Endodermal cell (in vitro differentiated cells): ENCODE results near the gene HS3ST3A1. TPM values are rescaled to one million over a fixed set of nuclear protein-coding genes. Genes with fewer than 3 reads are reported as not detected.

Experiments
- DNase-seq: peaks from one replicate; pipeline ENCODE4 v3.0.0-alpha.2; 2017
- H3K27ac ChIP-seq: 2 replicates; pipeline ENCODE4 v1.5.1; 2013; ENCODE audit warnings: mild to moderate bottlenecking, low read depth, low read length, moderate library complexity
- H3K27me3 ChIP-seq: 2 replicates; pipeline ENCODE4 v1.6.1; 2013; ENCODE audit warnings: mild to moderate bottlenecking, low read length, moderate library complexity; ENCODE audit not compliant: insufficient read depth, control insufficient read depth, poor library complexity, severe bottlenecking
- H3K36me3 ChIP-seq: 2 replicates; pipeline ENCODE4 v1.7.0; 2013; ENCODE audit warnings: mild to moderate bottlenecking, low read length, moderate library complexity; ENCODE audit not compliant: control insufficient read depth, insufficient read depth
- H3K4me1 ChIP-seq: one replicate; pipeline ENCODE4 v1.7.0; 2013; ENCODE audit warnings: low read length; ENCODE audit not compliant: control insufficient read depth, insufficient read depth
- H3K4me3 ChIP-seq: 2 replicates; pipeline ENCODE4 v1.5.1; 2013; ENCODE audit warnings: mild to moderate bottlenecking, low read length, moderate library complexity
- H3K9ac ChIP-seq: 2 replicates; pipeline ENCODE4 v1.6.1; 2013; ENCODE audit warnings: mild to moderate bottlenecking, low read length, moderate library complexity; ENCODE audit not compliant: poor library complexity, severe bottlenecking; ENCODE audit errors: extremely low read depth
- H3K9me3 ChIP-seq: 2 replicates; pipeline ENCODE4 v1.6.1; 2013; ENCODE audit warnings: mild to moderate bottlenecking, low read length, moderate library complexity; ENCODE audit not compliant: control insufficient read depth
- H3K27ac Mint-ChIP-seq: 2 replicates; pipeline ENCODE4 v1.8.0; 2020; ENCODE audit warnings: mixed read lengths
- H3K27me3 Mint-ChIP-seq: 2 replicates; pipeline ENCODE4 v1.8.0; 2021; ENCODE audit warnings: mild to moderate bottlenecking, mixed read lengths; ENCODE audit not compliant: insufficient read depth
- H3K36me3 Mint-ChIP-seq: 2 replicates; pipeline ENCODE4 v1.8.0; 2020; ENCODE audit warnings: low read depth, mixed read lengths
- H3K4me1 Mint-ChIP-seq: 2 replicates; pipeline ENCODE4 v1.8.0; 2020; ENCODE audit warnings: mixed read lengths
- H3K4me3 Mint-ChIP-seq: 2 replicates; pipeline ENCODE4 v1.8.0; 2020; ENCODE audit warnings: mild to moderate bottlenecking, moderate library complexity, mixed read lengths
- H3K9me3 Mint-ChIP-seq: 2 replicates; pipeline ENCODE4 v1.8.0; 2020; ENCODE audit warnings: mild to moderate bottlenecking, mixed read lengths
- CTCF ChIP-seq: fragments of 200-600 bp; sonication (generic); conservative IDR thresholded peaks from 2 replicates; pipeline ENCODE4 v1.5.0; 2021; ENCODE audit warnings: antibody characterized with exemption, mild to moderate bottlenecking
- WGBS, 2 experiments: methylation state at CpG; one replicate each; pipeline versions ENCODE4 v1.1.5 to v1.1.7; 2013; ENCODE audit warnings: missing lambda C conversion rate in 2 of 2, mixed read lengths in 1 of 2; ENCODE audit not compliant: insufficient coverage in 1 of 2, insufficient read length in 1 of 2; 5-methylcytosine and 5-hydroxymethylcytosine counted together
- total RNA-seq, 2 donors: library from RNA; stranded (reverse); fragmentation: NEBNext Ultra II Directional in 1 of 2; extraction: Animal tissue kit (Norgen Biotek cat#: 25700) in 1 of 2; gene quantifications; 2 replicates in 1 of 2; 3 replicates in 1 of 2; pipeline ENCODE4 v1.2.1, GENCODE V29; 2021

HS3ST3A1 gene
- total RNA-seq, 2 donors from 2014 or later: 1.9 to 2.4 TPM

- Histone ChIP-seq H3K36me3 (no peaks in the 10 kb centered on the region), H3K4me3 (peak overlapping the region; percentile 67), H3K27ac (peak overlapping the region; percentile 67), H3K4me1 (peaks cover 5% of the 10 kb centered on the region), H3K27me3 (no peaks in the 10 kb centered on the region), H3K9ac (peak overlapping the region; percentile 17), H3K9me3 (peaks cover 30% of the 10 kb centered on the region)
- no peak for TF ChIP-seq CTCF
- 13 to 14% methylated on average over 4 to 6 of the region's 6 CpGs for WGBS, 2 experiments
- Mint-ChIP-seq H3K36me3 (peaks cover 4% of the 10 kb centered on the region), H3K27me3 (peaks cover 18% of the 10 kb centered on the region), H3K27ac (peak overlapping the region; percentile 86), H3K4me1 (peaks cover 22% of the 10 kb centered on the region), H3K4me3 (no peak overlapping the region), H3K9me3 (peaks cover 27% of the 10 kb centered on the region)
- peak; percentile 94 for DNase-seq
These were observed 25.8 kb downstream of the HS3ST3A1 start for GRCh38 chr17:13575922-13576419.

- H3K9ac ChIP-seq: peak overlapping the region; percentile 17
- peak overlapping the region; percentile 86 for H3K27ac Mint-ChIP-seq
- peaks cover 5% of the 10 kb centered on the region for H3K4me1 ChIP-seq
- H3K4me1 Mint-ChIP-seq: peaks cover 25% of the 10 kb centered on the region
- no peaks in the 10 kb centered on the region for H3K36me3 ChIP-seq
- peak overlapping the region; percentile 67 for H3K4me3 ChIP-seq
- peak overlapping the region; percentile 67 for H3K27ac ChIP-seq
- H3K27me3 ChIP-seq: no peaks in the 10 kb centered on the region
- 14 to 17% methylated on average over 2 of the region's 2 CpGs for WGBS, 2 experiments
- H3K4me3 Mint-ChIP-seq: no peak overlapping the region
- H3K27me3 Mint-ChIP-seq: peaks cover 18% of the 10 kb centered on the region
- TF ChIP-seq CTCF: peak; percentile 32
- H3K36me3 Mint-ChIP-seq: peaks cover 4% of the 10 kb centered on the region
- peaks cover 27% of the 10 kb centered on the region for H3K9me3 Mint-ChIP-seq
- H3K9me3 ChIP-seq: peaks cover 30% of the 10 kb centered on the region
- DNase-seq: no peak
These were observed 26.3 kb downstream of the HS3ST3A1 start for GRCh38 chr17:13575466-13575865.

GRCh38 chr17:13572581-13572980, 29.1 kb downstream of the HS3ST3A1 start:
- H3K36me3 ChIP-seq: peaks cover under 1% of the 10 kb centered on the region
- H3K9me3 Mint-ChIP-seq: peaks cover 27% of the 10 kb centered on the region
- no peaks in the 10 kb centered on the region for H3K27me3 ChIP-seq
- no peak overlapping the region for H3K4me3 ChIP-seq
- peaks cover 4% of the 10 kb centered on the region for H3K36me3 Mint-ChIP-seq
- H3K27me3 Mint-ChIP-seq: peaks cover 18% of the 10 kb centered on the region
- no peak for DNase-seq
- peaks cover 26% of the 10 kb centered on the region for H3K9me3 ChIP-seq
- H3K4me3 Mint-ChIP-seq: no peak overlapping the region
- no peak for TF ChIP-seq CTCF
- H3K9ac ChIP-seq: no peak overlapping the region
- no peak overlapping the region for H3K27ac ChIP-seq
- 94 to 100% methylated on average over 2 to 3 of the region's 3 CpGs for WGBS, 2 experiments
- H3K4me1 ChIP-seq: peaks cover 11% of the 10 kb centered on the region
- H3K4me1 Mint-ChIP-seq: peaks cover 44% of the 10 kb centered on the region
- no peak overlapping the region for H3K27ac Mint-ChIP-seq
